Subcutaneous adipose tissue (tissue), 4 donors: Measurements from ENCODE around the gene CLRN2. TPM values are rescaled to one million over a fixed set of nuclear protein-coding genes. Genes with fewer than 3 reads are reported as not detected.

Source experiments
- total RNA-seq, 4 donors: library from RNA; depleted of rRNA; stranded (reverse); fragments of >200 nt; gene quantifications; one replicate each; pipeline ENCODE4 v1.1.0, GENCODE V29; 2016
- TF ChIP-seq, protein P1 (sequence below): fragments of 450-650 bp; IDR thresholded peaks from one replicate; pipeline ENCODE4 v1.5.1; 2016; ENCODE audit warnings: low read depth, mild to moderate bottlenecking, control low read depth, antibody characterized with exemption, moderate library complexity

The CLRN2 gene
- total RNA-seq, 4 donors from 2014 or later = not detected

DNA sequence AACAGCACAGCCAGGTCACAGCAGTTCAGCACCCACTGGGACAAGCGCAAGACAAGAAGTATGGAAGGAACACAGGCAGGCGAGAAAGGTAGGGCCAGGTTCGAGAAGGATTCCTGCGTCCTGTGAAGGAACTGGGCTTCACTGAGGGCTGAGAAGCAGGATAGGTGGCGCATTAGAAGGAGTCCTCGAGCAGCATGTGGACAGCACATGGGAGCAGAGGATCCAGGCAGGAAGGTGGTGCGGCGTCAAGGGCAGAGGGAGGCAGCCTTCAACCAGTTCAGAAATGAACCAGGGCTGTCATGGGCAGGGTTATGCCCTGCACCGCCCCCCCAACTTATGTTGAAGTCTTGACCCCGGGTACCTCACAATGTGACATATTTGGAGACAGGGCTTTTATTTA, 31.3 kb downstream of the CLRN2 start:
- TF ChIP-seq, protein P1, sequence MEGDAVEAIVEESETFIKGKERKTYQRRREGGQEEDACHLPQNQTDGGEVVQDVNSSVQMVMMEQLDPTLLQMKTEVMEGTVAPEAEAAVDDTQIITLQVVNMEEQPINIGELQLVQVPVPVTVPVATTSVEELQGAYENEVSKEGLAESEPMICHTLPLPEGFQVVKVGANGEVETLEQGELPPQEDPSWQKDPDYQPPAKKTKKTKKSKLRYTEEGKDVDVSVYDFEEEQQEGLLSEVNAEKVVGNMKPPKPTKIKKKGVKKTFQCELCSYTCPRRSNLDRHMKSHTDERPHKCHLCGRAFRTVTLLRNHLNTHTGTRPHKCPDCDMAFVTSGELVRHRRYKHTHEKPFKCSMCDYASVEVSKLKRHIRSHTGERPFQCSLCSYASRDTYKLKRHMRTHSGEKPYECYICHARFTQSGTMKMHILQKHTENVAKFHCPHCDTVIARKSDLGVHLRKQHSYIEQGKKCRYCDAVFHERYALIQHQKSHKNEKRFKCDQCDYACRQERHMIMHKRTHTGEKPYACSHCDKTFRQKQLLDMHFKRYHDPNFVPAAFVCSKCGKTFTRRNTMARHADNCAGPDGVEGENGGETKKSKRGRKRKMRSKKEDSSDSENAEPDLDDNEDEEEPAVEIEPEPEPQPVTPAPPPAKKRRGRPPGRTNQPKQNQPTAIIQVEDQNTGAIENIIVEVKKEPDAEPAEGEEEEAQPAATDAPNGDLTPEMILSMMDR = no peak

DNA sequence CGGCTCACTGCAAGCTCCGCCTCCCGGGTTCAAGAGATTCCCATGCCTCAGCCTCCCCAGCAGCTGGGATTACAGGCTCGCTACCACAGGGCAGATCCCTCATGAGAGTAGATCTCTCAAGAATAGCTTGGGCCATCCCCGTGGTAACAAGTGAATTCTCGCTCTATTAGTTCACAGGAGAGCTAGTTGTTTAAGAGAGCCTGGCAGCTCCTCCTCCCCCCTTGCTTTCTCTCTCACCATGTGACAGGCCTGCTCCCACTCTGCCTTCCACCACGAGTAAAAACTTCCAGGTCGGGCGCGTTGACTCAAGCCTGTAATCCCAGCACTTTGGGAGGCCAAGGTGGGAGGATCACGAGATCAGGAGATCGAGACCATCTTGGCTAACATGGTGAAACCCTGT, 31.7 kb downstream of the CLRN2 start:
- TF ChIP-seq, protein P1 = no peak

DNA sequence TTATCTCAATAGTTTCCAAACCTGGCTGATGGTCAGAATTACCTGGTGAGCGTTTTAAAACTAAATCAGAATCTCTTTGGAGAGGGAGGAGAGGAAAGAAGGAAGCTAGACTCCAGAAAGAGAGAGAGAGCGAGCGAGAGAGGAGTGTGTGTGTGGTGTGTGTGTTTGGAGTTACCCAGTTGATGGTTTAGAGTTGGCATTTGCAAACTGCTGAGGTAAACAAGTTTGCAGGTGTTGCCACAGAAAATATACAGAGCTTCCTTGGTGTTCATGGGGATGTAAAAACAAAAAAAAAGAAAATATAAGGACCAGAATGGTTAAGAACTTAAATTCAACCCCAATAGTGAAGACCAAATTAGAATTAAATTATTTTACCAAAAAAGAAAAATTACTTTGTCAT, 35.6 kb downstream of the CLRN2 start:
- TF ChIP-seq, protein P1 = no peak

DNA sequence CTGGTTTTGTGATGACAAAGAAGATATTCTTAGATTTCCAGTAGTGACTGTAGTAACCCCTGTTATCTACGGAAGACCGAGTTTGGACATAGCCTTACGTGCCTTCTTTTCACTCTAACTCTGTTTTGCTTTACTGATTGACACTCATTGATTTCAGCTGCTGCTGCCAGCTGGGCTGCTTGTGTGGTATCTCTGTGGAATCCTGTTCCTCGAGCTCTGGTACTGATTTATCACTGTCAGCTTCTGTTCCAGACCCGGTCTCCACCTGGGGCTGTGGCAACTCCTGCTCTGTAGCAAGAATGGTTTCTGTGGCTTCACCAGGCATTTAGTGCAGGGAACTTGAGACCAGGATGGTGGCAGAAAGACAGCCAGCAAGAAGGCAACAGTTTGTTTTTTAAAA, 37.5 kb downstream of the CLRN2 start:
- TF ChIP-seq, protein P1 = no peak

DNA sequence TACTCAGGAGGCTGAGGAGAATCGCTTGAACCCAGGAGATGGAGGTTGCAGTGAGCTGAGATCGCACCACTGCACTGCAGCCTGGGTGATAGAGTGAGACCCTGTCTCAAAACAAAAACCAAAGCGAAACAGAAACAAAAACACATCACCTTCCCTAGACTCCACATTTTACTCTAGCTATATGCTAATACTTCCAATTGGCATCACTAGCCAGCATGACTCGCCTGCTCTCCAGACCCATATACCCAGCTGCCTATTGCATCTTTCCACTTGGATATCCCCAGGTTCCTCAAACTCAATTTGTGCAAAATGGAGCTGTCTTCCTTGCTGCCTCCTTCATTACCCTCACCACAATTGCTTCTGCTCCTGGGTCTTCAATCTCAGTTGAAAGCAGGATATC, 39.6 kb downstream of the CLRN2 start:
- TF ChIP-seq, protein P1 = no peak

DNA sequence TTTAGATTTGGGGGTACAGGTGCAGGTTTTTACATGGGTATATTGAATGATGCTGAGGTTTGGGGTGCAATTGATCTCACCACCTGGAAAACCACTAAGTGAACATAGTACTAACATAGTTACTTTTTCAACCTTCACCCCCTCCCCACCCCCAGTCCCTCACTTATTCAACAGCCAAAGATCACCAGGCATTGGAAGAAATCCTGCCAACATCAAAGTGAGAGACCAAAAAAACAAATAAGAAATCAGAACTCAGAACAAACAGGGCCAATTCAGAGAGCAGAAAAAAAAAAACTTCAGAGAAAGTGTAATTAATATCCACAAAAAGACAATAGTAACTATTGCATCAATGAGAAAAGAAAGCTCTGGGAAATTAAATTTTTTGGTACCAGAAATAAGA, 41.5 kb downstream of the CLRN2 start:
- TF ChIP-seq, protein P1 = no peak

DNA sequence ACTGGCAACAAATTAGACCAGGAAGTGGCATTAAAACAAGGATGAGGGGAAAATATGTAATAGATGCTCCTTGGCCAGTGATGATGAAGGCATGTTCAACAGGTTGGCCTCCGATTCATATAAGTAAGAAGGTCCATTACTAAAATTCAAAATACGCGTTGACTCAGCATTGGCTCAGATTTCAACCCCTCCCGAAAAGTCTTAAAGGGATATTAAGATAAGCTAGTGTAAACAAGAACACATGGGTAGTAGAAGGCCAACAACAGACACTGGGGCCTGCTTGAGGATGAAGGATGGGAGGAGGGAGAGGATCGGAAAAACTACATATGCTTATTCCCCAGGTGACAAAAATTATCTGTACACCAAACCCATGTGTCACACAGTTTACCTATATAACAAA, 42.9 kb downstream of the CLRN2 start:
- TF ChIP-seq, protein P1 = no peak
